ENCODE measurements around the gene ERC2.
"Not testable (repeated sequence)": the region's sequence is repeated elsewhere in the genome, so short reads cannot be mapped to it uniquely, and the experiment has no call there.

The ERC2 gene

DNA sequence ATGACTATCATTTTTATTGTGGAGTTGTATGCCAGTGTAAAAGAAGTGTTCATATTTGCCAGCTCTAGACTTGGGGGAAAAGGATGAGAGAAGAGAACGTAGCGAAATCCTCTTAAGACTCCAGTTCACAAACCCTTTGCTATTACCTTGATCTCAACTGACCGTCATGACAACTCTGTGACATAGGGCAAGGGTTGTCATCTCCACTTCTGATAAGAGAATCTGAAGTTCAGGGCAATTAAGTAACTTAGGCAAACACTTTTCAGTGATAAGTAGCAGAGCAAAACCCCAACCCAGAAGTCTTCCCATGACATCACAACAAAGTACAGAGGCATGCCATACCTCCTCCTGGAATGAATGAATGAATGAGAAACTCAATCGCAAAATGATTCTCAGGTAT is 940.9 kb downstream of the ERC2 start:
- DNase-seq = no peak

DNA sequence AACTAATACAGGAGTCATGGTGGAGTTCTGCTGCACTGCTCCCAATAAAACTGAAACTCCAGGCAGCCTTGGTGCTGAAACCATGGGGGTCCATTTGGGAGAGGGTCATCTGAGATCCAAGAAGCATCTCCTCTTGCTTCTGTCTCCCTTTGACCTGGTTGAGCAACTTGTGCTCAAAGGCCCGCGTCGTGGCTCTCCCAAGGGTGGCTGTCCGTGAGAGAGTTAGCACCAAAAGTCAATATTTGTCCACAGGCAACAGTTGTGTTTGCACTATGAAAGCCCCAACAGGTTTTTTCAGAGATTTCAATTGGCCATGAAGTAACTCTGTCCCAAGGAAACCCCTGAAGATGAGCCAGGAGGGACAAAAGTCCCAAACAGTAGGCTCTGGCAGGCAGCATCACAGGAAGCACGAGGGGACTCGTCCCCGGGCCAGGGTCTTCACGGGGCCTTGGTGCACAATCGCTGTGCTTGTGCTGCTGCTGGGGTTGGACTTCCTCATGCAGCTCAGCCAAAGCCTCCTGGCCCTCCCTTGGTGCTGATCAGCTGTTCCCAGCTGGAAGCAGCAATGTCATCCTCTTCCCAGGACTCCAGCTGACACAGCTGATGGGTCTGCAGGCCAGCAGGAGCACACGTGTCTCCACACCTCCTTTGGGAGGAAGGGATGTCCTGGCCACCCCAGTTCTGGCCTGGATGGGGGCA is 941.8 kb downstream of the ERC2 start:
- DNase-seq = no peak

DNA sequence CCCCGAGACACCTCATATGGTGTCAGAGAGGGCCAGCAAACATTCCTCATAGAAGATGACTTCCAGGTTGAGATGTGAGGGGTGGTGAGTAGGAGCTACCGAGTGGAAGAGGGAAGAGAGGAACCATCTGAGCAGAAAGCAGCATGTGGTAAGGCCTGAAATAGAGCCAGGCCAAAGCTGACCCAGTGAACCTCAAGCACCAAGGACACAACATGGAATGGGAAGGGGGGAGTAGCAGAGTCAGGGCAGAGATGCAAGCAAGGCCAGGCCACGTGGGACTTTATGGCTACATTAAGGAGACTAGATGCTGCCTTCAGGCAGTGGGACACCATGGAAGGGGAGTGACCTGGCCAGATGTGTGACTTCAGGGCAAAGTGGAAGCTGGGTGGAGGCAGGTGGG is 942.8 kb downstream of the ERC2 start:
- no peak for DNase-seq

- no peak for DNase-seq
Measured at GRCh38 chr3:55524565-55525244, 943.6 kb downstream of the ERC2 start.

DNA sequence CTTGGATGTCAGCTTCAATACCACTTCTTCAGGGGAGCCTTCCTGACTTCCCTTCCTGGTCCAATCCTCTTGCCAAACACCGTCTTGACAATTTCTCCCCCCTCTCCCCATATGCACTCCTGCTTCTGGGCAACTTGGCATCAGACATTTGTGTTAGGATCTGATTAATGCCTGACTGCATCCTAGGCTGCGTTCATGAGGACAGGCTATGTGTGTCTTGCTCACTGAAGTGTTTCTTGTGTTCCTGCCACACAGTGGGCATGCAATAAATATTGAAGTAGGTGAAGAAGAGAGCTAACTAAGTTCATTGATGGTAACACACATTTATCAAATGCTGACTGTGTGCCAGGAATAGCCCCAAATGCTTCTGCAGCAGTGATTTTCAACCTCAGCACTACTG is 944.8 kb downstream of the ERC2 start:
- no peak for DNase-seq

- DNase-seq = no peak
Measured at GRCh38 chr3:55521738-55522421, 946.4 kb downstream of the ERC2 start.

- DNase-seq = no peak
Measured at GRCh38 chr3:55521064-55521737, 947.1 kb downstream of the ERC2 start.

DNA sequence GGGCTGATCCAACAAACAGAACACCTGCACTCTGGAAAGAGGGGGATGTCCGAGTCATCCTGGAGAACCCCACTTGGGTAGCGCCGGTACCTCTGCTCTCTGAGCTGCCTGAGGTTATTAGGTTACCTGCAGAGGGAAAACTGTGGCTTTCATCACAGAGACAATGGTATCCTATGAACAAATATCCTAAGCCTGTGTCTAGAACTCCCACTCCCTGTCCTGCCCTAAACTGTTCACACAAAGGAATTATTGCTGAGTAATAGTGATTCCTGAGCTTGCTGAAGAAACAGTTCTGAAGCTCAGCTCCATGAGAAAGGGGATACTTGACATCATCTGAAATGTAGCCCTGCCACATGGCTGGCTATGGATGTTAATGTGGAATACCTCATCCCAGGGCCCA is 949.2 kb downstream of the ERC2 start:
- no peak for DNase-seq

DNA sequence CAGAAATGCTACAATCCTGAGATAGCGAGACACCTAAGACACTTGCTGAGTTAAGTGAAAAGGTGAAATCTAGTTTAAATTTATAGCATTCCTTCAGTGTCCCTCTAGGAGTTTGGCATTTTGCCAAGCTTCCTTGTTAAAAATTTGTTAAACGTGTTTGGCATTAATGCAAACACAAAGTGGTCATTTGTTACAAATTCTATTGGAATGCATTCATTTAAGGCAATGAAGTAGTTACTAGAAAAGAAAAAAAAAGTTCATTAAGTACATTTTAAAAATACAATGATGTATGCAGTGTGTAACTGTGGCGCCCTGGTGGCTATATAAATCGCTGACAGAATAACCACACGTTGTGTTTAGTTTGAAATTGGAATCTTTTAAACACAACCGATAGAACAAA is 949.8 kb downstream of the ERC2 start:
- DNase-seq = no peak

DNA sequence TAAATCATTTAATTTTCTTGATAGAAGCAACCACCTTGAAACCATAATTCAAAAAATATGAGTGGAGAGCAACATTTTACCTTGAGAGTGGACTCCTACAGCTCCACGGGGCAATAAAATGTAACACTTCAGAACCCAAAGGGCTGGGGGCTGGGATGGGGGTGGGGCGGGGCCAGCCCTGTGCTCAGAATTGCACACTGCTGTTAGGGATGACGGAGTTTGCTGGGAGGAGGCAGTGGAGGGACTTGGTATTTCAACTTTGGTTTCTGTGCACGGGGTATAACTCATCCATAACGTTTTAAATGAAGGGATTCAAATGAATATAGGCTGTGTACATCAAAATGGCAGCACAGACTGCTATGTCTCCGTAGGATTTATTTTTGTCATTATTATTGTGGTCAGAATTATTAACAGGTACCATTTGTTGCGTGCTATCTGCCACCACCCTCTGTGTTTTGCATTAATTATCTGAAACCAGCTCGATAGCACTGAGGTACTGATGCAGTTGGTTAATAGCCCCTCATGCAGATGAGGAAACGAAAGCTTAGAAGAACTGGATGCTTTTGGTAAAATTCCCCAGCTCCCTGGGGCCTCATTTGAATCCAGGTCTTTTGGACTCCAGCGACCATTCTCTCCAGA is 951.8 kb downstream of the ERC2 start:
- no peak for DNase-seq

GRCh38 chr3:55515550-55516246 is 952.6 kb downstream of the ERC2 start:
- DNase-seq = no peak

DNA sequence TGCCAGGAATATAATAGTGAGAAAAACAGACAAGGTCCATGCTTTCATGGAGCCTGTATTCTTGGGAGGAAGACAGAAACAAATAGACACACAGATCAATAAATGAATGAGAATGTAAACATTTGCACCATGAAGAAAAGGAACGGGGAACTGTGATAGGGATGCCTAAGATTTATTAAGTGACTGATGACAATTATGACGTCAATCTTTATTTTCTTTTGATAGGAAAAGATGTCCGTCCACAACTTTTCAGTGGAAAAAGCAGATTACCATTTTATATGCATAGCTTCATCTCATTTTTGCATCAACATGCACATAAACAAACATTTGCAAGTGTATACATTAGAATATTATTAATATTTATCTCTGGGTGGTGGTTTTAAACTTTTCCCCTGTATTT is 953.3 kb downstream of the ERC2 start:
- no peak for DNase-seq

- no peak for DNase-seq
Measured at GRCh38 chr3:55512571-55513343, 955.5 kb downstream of the ERC2 start.

DNA sequence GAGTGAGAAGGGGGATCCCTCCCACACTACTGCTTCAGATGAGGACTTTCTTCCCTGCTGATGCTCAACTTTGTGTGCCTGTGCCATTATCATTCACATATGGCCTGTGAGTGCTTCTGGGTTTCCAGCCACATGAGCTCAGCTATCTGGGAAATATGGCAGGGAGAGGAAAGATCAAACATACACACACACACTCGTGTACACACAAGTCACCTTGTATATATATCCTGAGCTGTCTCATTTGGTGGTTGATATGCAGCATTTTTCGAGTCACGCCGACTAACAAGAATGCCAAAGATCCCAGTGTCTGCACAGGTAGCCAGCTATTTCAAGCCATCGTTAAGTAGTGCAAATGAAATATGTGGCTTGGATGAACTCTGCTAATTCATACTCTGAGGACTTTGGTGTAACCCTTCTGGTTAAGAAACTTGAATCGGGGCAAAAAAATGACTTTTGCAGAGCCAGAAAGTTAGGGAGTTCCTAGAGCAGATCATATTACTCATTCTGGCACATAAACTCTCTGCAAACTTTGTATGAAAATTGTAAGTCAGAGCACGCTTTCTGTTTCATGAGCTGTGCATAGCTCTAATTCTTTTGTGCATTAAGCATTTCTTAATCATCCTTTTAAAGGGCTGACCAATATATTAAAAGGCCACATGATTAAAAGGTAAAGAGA is 956.2 kb downstream of the ERC2 start:
- no peak for DNase-seq

GRCh38 chr3:55508335-55508734 is 959.9 kb downstream of the ERC2 start:
- no peak for DNase-seq

GRCh38 chr3:55507808-55508207 is 960.5 kb downstream of the ERC2 start:
- no peak for DNase-seq

- no peak for DNase-seq
Measured at GRCh38 chr3:55505776-55506175, 962.5 kb downstream of the ERC2 start.

- DNase-seq = not testable (repeated sequence)
Measured at GRCh38 chr3:55505102-55505501, 963.2 kb downstream of the ERC2 start.

DNA sequence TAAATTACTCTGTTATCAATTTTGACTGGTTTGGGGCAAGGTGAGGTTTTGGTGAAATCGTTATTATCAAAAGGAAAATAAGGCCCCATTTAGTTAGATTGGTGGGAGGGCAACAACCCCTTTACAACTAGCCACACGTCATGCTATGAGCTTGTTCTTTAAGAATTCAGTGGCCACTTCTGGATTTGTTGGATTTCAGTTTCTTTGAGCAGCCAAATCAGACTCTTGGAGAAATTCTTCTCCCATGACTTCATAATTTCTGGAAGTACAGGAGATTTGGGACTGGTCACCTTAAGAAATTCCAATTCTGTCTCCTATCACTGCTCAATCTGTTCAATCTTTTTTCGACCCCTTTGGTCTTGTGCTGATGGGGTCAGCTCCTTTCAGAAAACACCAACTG is 966.4 kb downstream of the ERC2 start:
- no peak for DNase-seq

DNA sequence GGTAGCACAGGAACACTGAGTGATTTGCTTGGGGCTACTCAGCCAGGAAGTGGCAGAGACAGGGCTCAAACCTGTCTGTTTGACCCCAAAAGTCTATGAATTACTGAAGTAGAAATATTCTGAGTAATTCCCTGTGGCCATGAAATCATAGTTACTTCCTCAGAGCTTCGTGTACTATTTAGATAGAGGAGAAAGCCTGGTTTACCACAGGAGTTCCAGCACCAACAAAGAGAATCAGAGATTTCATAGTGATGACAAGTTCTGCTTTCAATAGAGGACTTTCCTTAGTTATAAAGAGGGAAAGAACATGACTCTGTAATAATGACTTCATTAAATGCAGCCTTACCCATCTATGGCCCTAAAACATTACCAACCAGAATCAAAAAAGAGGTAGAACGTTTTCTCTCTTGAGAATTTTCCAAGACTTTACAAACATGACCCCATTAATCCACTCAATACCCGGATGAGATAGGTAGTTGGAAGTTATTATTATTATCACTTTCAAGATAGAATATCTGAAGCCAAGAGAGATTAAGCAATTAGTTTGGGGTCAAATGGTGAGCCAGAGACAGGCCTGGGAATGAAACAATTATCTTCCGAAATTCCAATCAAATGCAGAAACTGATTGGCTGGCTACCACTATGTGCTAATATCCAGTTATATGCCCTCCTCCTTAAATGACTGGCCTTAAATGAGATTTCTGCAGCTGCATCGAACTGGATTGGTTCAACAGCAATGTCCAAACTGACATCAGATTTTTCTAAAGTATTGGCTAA is 967.5 kb downstream of the ERC2 start:
- DNase-seq = no peak
